RWPE2 (cell line): ENCODE measurements around the gene NACA2.

ENCODE experiments used
- ATAC-seq: fragments of 200-7000 bp; cut with Tn5 transposase; 3 replicates; pipeline ENCODE4 v1.9.1; 2021; ENCODE audit warnings: low read depth
- DNase-seq: peaks from one replicate; pipeline ENCODE4 v3.0.0-alpha.2; 2020; ENCODE audit warnings: low spot score
- H3K27ac ChIP-seq: fragments of 450-650 bp; 2 replicates; pipeline ENCODE4 v1.5.1; 2017; ENCODE audit warnings: mild to moderate bottlenecking; ENCODE audit not compliant: poor library complexity, severe bottlenecking
- H3K27me3 ChIP-seq: fragments of 250-450 bp; sonication (Bioruptor Pico); 2 replicates; pipeline ENCODE4 v1.5.1; 2021; ENCODE audit warnings: mild to moderate bottlenecking, moderate library complexity; ENCODE audit not compliant: insufficient read depth, poor library complexity, severe bottlenecking
- H3K36me3 ChIP-seq: fragments of 250-450 bp; sonication (Bioruptor Pico); 2 replicates; pipeline ENCODE4 v1.5.1; 2020; ENCODE audit warnings: low read depth, mild to moderate bottlenecking, moderate library complexity
- H3K4me1 ChIP-seq: fragments of 250-450 bp; sonication (Bioruptor Pico); 2 replicates; pipeline ENCODE4 v1.5.1; 2021; ENCODE audit warnings: mild to moderate bottlenecking, moderate library complexity; ENCODE audit not compliant: insufficient read depth, poor library complexity, severe bottlenecking
- H3K4me3 ChIP-seq: fragments of 250-450 bp; sonication (Bioruptor Pico); 2 replicates; pipeline ENCODE4 v1.5.1; 2021; ENCODE audit warnings: mild to moderate bottlenecking, moderate library complexity; ENCODE audit not compliant: severe bottlenecking
- H3K9me3 ChIP-seq: fragments of 250-450 bp; sonication (Bioruptor Pico); 2 replicates; pipeline ENCODE4 v1.5.1; 2021; ENCODE audit warnings: mild to moderate bottlenecking, moderate library complexity; ENCODE audit not compliant: severe bottlenecking
- CTCF ChIP-seq: fragments of 450-650 bp; IDR thresholded peaks from one replicate; pipeline ENCODE4 v1.5.1; 2017; ENCODE audit warnings: mild to moderate bottlenecking, moderate library complexity; ENCODE audit not compliant: poor library complexity, severe bottlenecking

NACA2 gene

GRCh38 chr17:61598014-61598413 is 7.0 kb upstream of the NACA2 start:
- no peaks in the 10 kb centered on the region for H3K9me3 ChIP-seq
- peaks cover 12% of the 10 kb centered on the region for H3K27me3 ChIP-seq
- H3K36me3 ChIP-seq, result no peaks in the 10 kb centered on the region
- no peak for ATAC-seq
- DNase-seq, result no peak
- no peaks in the 10 kb centered on the region for H3K4me1 ChIP-seq
- no peak overlapping the region for H3K4me3 ChIP-seq
- TF ChIP-seq CTCF, result no peak
- no peak overlapping the region for H3K27ac ChIP-seq

GRCh38 chr17:61597607-61598006 is 6.6 kb upstream of the NACA2 start:
- H3K4me1 ChIP-seq, result no peaks in the 10 kb centered on the region
- DNase-seq (no peak), ATAC-seq (no peak)
- H3K4me3 ChIP-seq, result no peak overlapping the region
- peaks cover 12% of the 10 kb centered on the region for H3K27me3 ChIP-seq
- H3K36me3 ChIP-seq, result no peaks in the 10 kb centered on the region
- no peaks in the 10 kb centered on the region for H3K9me3 ChIP-seq
- no peak for TF ChIP-seq CTCF
- no peak overlapping the region for H3K27ac ChIP-seq

- no peaks in the 10 kb centered on the region for H3K36me3 ChIP-seq
- peaks cover 12% of the 10 kb centered on the region for H3K27me3 ChIP-seq
- no peaks in the 10 kb centered on the region for H3K4me1 ChIP-seq
- H3K27ac ChIP-seq, result no peak overlapping the region
- DNase-seq (no peak), ATAC-seq (no peak)
- no peak for TF ChIP-seq CTCF
- peaks cover 2% of the 10 kb centered on the region for H3K9me3 ChIP-seq
- H3K4me3 ChIP-seq, result no peak overlapping the region
Observed at GRCh38 chr17:61595418-61596186, 4.6 kb upstream of the NACA2 start.

- ATAC-seq (0 out of 3 replicates have a peak, but pooled peaks have one; percentile 52), DNase-seq (no peak)
Observed at GRCh38 chr17:61594294-61594825, 3.3 kb upstream of the NACA2 start.

More at GRCh38 chr17:61594294-61594825, 3.3 kb upstream of the NACA2 start:
- peaks cover 6% of the 10 kb centered on the region for H3K27me3 ChIP-seq
- TF ChIP-seq CTCF, result no peak
- H3K9me3 ChIP-seq, result peaks cover 2% of the 10 kb centered on the region
- H3K4me3 ChIP-seq, result no peak overlapping the region
- H3K36me3 ChIP-seq, result no peaks in the 10 kb centered on the region
- H3K4me1 ChIP-seq, result no peaks in the 10 kb centered on the region
- no peak overlapping the region for H3K27ac ChIP-seq
